Adipocyte (in vitro differentiated cells): Measurements from ENCODE around the gene RPL36AL.
"Not testable (repeated sequence)": the region's sequence is repeated elsewhere in the genome, so short reads cannot be mapped to it uniquely, and the experiment has no call there.

Experiments
- DNase-seq: peaks from one replicate; pipeline ENCODE4 v3.0.0-alpha.2; 2015; ENCODE audit warnings: low read depth
- H3K27me3 ChIP-seq: replicated peaks from 2 replicates; pipeline ENCODE4 v1.7.0; 2013; ENCODE audit warnings: mild to moderate bottlenecking, low read length, moderate library complexity; ENCODE audit not compliant: control insufficient read depth, insufficient read depth
- H3K36me3 ChIP-seq: 2 replicates; pipeline ENCODE4 v1.7.0; 2013; ENCODE audit warnings: low read length, mild to moderate bottlenecking, moderate library complexity; ENCODE audit not compliant: control insufficient read depth, insufficient read depth, severe bottlenecking
- H3K4me1 ChIP-seq: 2 replicates; pipeline ENCODE4 v1.7.0; 2013; ENCODE audit warnings: mild to moderate bottlenecking, low read length, moderate library complexity; ENCODE audit not compliant: control insufficient read depth, insufficient read depth
- H3K4me3 ChIP-seq: 2 replicates; pipeline ENCODE4 v1.7.0; 2013; ENCODE audit warnings: mild to moderate bottlenecking, low read length, moderate library complexity
- H3K9ac ChIP-seq: 2 replicates; pipeline ENCODE4 v1.7.0; 2013; ENCODE audit warnings: mild to moderate bottlenecking, low read length, moderate library complexity
- H3K9me3 ChIP-seq: 2 replicates; pipeline ENCODE4 v1.7.0; 2013; ENCODE audit warnings: mild to moderate bottlenecking, low read length, moderate library complexity; ENCODE audit not compliant: control insufficient read depth

The RPL36AL gene

GRCh38 chr14:49585803-49586672 lies 34.4 kb downstream of the RPL36AL start, which contains the start of gene RPS29:
Gene RPS29 (minus strand): TSS chr14:49586380. CDS start chr14:49586346, 34 bp downstream.
- Histone ChIP-seq H3K4me1 (peaks cover 23% of the 10 kb centered on the region), H3K36me3 (peaks cover 26% of the 10 kb centered on the region), H3K9ac (peak within 1 kb of the TSS; percentile 98), H3K27me3 (no peaks in the 10 kb centered on the region), H3K9me3 (no peaks in the 10 kb centered on the region), H3K4me3 (peak within 1 kb of the TSS; percentile 95)
- DNase-seq, result peak; percentile 99

- peak; percentile 40 for DNase-seq
- Histone ChIP-seq H3K4me1 (peaks cover 23% of the 10 kb centered on the region), H3K9ac (peak overlapping the region; percentile 98), H3K36me3 (peaks cover 26% of the 10 kb centered on the region), H3K4me3 (peak overlapping the region; percentile 95)
- H3K27me3 ChIP-seq, H3K9me3 ChIP-seq: not testable (repeated sequence)
Measured at GRCh38 chr14:49584981-49585640, 35.3 kb downstream of the RPL36AL start.

- peaks cover 23% of the 10 kb centered on the region for H3K4me1 ChIP-seq
- H3K36me3 ChIP-seq, result peaks cover 26% of the 10 kb centered on the region
- H3K9me3 ChIP-seq, result no peaks in the 10 kb centered on the region
- H3K9ac ChIP-seq, result peak overlapping the region; percentile 98
- H3K27me3 ChIP-seq, result no peaks in the 10 kb centered on the region
- DNase-seq, result no peak
- H3K4me3 ChIP-seq, result peak overlapping the region; percentile 95
Measured at GRCh38 chr14:49584058-49584457, 36.4 kb downstream of the RPL36AL start.

GRCh38 chr14:49583629-49584028 lies 36.8 kb downstream of the RPL36AL start:
- Histone ChIP-seq H3K9ac (no peak overlapping the region), H3K27me3 (no peaks in the 10 kb centered on the region), H3K36me3 (peaks cover 26% of the 10 kb centered on the region), H3K9me3 (no peaks in the 10 kb centered on the region), H3K4me3 (peak overlapping the region; percentile 95), H3K4me1 (peaks cover 23% of the 10 kb centered on the region)
- no peak for DNase-seq

- Histone ChIP-seq H3K9ac (no peak overlapping the region), H3K36me3 (peaks cover 35% of the 10 kb centered on the region), H3K27me3 (no peaks in the 10 kb centered on the region), H3K4me3 (no peak overlapping the region), H3K9me3 (no peaks in the 10 kb centered on the region), H3K4me1 (peaks cover 23% of the 10 kb centered on the region)
- DNase-seq, result no peak
Measured at GRCh38 chr14:49582113-49582977, 38.1 kb downstream of the RPL36AL start.

GRCh38 chr14:49581209-49582112 lies 39.0 kb downstream of the RPL36AL start:
- peaks cover 23% of the 10 kb centered on the region for H3K4me1 ChIP-seq
- DNase-seq, result no peak
- no peak overlapping the region for H3K4me3 ChIP-seq
- no peaks in the 10 kb centered on the region for H3K27me3 ChIP-seq
- no peaks in the 10 kb centered on the region for H3K9me3 ChIP-seq
- H3K36me3 ChIP-seq, result peaks cover 44% of the 10 kb centered on the region
- no peak overlapping the region for H3K9ac ChIP-seq

GRCh38 chr14:49579841-49580240 lies 40.6 kb downstream of the RPL36AL start:
- no peak for DNase-seq
- H3K4me1 ChIP-seq, result peaks cover 23% of the 10 kb centered on the region
- no peak overlapping the region for H3K9ac ChIP-seq
- H3K27me3 ChIP-seq, result no peaks in the 10 kb centered on the region
- H3K36me3 ChIP-seq, result peaks cover 55% of the 10 kb centered on the region
- no peaks in the 10 kb centered on the region for H3K9me3 ChIP-seq
- no peak overlapping the region for H3K4me3 ChIP-seq

GRCh38 chr14:49578141-49578540 lies 42.3 kb downstream of the RPL36AL start:
- H3K4me1 ChIP-seq, result peaks cover 8% of the 10 kb centered on the region
- H3K9me3 ChIP-seq, result no peaks in the 10 kb centered on the region
- H3K9ac ChIP-seq, result no peak overlapping the region
- H3K36me3 ChIP-seq, result peaks cover 49% of the 10 kb centered on the region
- DNase-seq, result no peak
- H3K27me3 ChIP-seq, result no peaks in the 10 kb centered on the region
- H3K4me3 ChIP-seq, result no peak overlapping the region

GRCh38 chr14:49574038-49574437 lies 46.4 kb downstream of the RPL36AL start:
- H3K9ac ChIP-seq, result no peak overlapping the region
- H3K36me3 ChIP-seq, result peaks cover 38% of the 10 kb centered on the region
- no peaks in the 10 kb centered on the region for H3K9me3 ChIP-seq
- no peaks in the 10 kb centered on the region for H3K27me3 ChIP-seq
- DNase-seq, result no peak
- H3K4me1 ChIP-seq, result no peaks in the 10 kb centered on the region
- no peak overlapping the region for H3K4me3 ChIP-seq

GRCh38 chr14:49569281-49569680 lies 51.1 kb downstream of the RPL36AL start:
- no peak overlapping the region for H3K4me3 ChIP-seq
- no peaks in the 10 kb centered on the region for H3K9me3 ChIP-seq
- peaks cover 5% of the 10 kb centered on the region for H3K36me3 ChIP-seq
- H3K27me3 ChIP-seq, result no peaks in the 10 kb centered on the region
- DNase-seq, result no peak
- no peaks in the 10 kb centered on the region for H3K4me1 ChIP-seq
- no peak overlapping the region for H3K9ac ChIP-seq
